Osteoblast (primary cell): ENCODE data around the gene LIF. TPM values are rescaled to one million over a fixed set of nuclear protein-coding genes. Genes with fewer than 3 reads are reported as not detected.

Experiments
- DNase-seq: peaks from one replicate; pipeline ENCODE4 v3.0.0; 2011; ENCODE audit warnings: low spot score, mixed read lengths; ENCODE audit not compliant: insufficient read length; ENCODE audit errors: missing footprints
- H2AFZ ChIP-seq: 2 replicates; pipeline ENCODE4 v1.6.0; 2011; ENCODE audit warnings: mild to moderate bottlenecking, low read length
- H3K27ac ChIP-seq: 2 replicates; pipeline ENCODE4 v1.5.1; 2011; ENCODE audit warnings: mild to moderate bottlenecking, low read depth, low read length, moderate library complexity
- H3K27me3 ChIP-seq: 2 replicates; pipeline ENCODE4 v1.6.0; 2012; ENCODE audit warnings: mild to moderate bottlenecking, control low read depth, inconsistent platforms, low read length, moderate library complexity; ENCODE audit not compliant: insufficient read depth
- H3K36me3 ChIP-seq: 2 replicates; pipeline ENCODE4 v1.5.1; 2011; ENCODE audit warnings: mild to moderate bottlenecking, low read length, control low read depth, moderate library complexity; ENCODE audit not compliant: insufficient read depth
- H3K4me1 ChIP-seq: 2 replicates; pipeline ENCODE4 v1.5.1; 2011; ENCODE audit warnings: mild to moderate bottlenecking, low read length, control low read depth, moderate library complexity; ENCODE audit not compliant: insufficient read depth
- H3K4me2 ChIP-seq: 2 replicates; pipeline ENCODE4 v1.6.0; 2011; ENCODE audit warnings: mild to moderate bottlenecking, low read length; ENCODE audit not compliant: insufficient read depth
- H3K4me3 ChIP-seq: fragments of 200-600 bp; sonication (generic); 3 replicates; pipeline ENCODE4 v1.5.1; 2012; ENCODE audit warnings: mild to moderate bottlenecking, low read length, inconsistent platforms; ENCODE audit not compliant: insufficient read depth
- H3K79me2 ChIP-seq: 2 replicates; pipeline ENCODE4 v1.6.0; 2012; ENCODE audit warnings: mild to moderate bottlenecking, low read length, control low read depth, inconsistent platforms; ENCODE audit not compliant: insufficient read depth
- H3K9me3 ChIP-seq: 2 replicates; pipeline ENCODE4 v1.5.1; 2011; ENCODE audit warnings: low read depth, low read length, control low read depth
- H4K20me1 ChIP-seq: 2 replicates; pipeline ENCODE4 v1.6.0; 2012; ENCODE audit warnings: mild to moderate bottlenecking, low read length, control low read depth; ENCODE audit not compliant: insufficient read depth
- total RNA-seq: library from RNA; depleted of rRNA; stranded (reverse); fragments of >200 nt; gene quantifications from 2 replicates; pipeline ENCODE4 v1.2.3, GENCODE V29; 2012
- TF ChIP-seq, protein P1 (sequence below): IDR thresholded peaks from 2 replicates; pipeline ENCODE4 v1.5.1; 2011; ENCODE audit warnings: mild to moderate bottlenecking, low read depth, low read length, moderate library complexity; ENCODE audit errors: extremely low read depth

The LIF gene
- total RNA-seq, 1 donor, result 3.3 TPM

DNA sequence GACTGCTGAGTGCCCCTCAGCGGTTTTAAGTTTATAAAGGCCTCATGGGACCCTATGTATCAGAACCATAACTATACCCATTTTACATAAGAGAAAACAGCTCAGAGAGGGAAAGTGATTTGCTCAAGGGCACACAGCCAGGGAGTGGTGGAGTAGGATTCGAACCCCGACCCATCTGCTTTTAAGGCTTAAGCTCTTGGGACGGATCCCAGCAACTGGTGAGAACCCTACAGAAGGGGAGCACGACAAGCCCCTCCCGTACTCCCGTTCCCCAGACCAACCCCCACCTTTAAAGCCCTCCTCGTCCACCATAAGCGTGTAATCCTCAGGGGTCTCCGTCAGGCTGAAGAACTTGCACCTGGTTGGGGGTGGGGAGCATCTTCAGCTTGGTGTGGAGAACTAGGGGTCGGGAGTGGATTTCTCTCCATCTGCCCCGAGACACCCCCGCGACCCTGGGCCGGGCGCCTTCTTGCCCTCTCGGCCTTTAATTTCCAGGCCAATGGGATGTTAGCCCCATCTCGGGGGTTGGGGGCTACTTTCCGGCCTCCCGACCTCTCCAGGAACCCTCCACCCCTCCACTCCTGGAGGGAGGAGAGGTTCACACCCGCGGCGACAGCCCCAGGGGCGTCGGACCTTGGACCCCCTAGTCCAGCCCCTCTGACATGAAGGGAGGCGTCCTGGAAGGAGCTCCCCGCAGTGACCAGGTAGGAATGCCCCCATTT lies 42.0 kb upstream of the LIF start:
- Histone ChIP-seq H3K27ac (peak overlapping the region; percentile 48), H3K9me3 (no peaks in the 10 kb centered on the region), H2AFZ (peak overlapping the region; percentile 5), H3K4me1 (peaks cover 27% of the 10 kb centered on the region), H3K36me3 (peaks cover 16% of the 10 kb centered on the region), H3K4me3 (peak overlapping the region; percentile 90), H3K79me2 (no peaks in the 10 kb centered on the region), H4K20me1 (peaks cover 16% of the 10 kb centered on the region), H3K27me3 (no peaks in the 10 kb centered on the region), H3K4me2 (peak overlapping the region; percentile 84)
- DNase-seq, result peak; percentile 45
- TF ChIP-seq, protein P1, sequence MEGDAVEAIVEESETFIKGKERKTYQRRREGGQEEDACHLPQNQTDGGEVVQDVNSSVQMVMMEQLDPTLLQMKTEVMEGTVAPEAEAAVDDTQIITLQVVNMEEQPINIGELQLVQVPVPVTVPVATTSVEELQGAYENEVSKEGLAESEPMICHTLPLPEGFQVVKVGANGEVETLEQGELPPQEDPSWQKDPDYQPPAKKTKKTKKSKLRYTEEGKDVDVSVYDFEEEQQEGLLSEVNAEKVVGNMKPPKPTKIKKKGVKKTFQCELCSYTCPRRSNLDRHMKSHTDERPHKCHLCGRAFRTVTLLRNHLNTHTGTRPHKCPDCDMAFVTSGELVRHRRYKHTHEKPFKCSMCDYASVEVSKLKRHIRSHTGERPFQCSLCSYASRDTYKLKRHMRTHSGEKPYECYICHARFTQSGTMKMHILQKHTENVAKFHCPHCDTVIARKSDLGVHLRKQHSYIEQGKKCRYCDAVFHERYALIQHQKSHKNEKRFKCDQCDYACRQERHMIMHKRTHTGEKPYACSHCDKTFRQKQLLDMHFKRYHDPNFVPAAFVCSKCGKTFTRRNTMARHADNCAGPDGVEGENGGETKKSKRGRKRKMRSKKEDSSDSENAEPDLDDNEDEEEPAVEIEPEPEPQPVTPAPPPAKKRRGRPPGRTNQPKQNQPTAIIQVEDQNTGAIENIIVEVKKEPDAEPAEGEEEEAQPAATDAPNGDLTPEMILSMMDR, result no peak

DNA sequence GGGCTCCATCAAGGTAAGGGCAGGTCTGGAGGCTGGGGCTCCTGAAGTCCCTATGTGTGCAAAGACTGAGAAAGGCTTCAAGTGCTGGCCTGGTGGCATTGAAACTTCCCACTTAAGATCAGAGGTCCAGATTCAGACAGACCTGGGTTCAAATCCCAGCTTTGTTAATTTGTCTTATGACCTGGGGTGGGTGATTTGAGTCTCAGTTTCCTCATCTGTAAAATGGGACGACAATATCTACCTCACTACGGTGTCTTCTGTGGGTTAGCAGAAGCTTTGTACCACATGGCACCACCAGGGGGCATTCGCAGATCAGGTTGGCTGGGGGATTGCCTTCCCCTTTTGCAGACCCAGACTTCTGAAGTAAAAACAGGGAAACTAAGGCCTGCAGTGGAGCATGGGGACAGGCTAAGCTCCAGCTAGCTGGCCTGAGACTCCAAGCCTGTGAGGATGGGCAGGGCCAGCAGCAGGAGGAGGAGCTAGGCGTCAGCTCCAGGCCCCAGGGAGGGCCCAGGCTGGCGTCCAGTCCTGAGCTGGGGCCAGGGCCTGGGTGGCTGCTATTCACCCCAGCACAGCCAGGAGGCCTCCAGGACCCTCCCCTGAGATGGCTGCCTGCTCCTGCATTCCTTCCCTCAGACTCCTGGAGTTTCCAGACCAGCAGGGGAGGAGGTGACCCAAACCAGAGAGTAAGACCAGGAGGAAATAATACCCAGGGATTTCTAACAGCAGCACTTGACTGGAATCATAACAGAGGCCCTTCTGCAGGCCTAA lies 41.3 kb upstream of the LIF start:
- Histone ChIP-seq H3K79me2 (no peaks in the 10 kb centered on the region), H3K9me3 (no peaks in the 10 kb centered on the region), H3K36me3 (peaks cover 9% of the 10 kb centered on the region), H2AFZ (no peak overlapping the region), H3K4me1 (peaks cover 27% of the 10 kb centered on the region), H3K4me2 (peak overlapping the region; percentile 84), H3K27me3 (no peaks in the 10 kb centered on the region), H3K27ac (peak overlapping the region; percentile 48), H4K20me1 (peaks cover 16% of the 10 kb centered on the region), H3K4me3 (peak overlapping the region; percentile 90)
- peak; percentile 99 for DNase-seq
- TF ChIP-seq, protein P1, result peak; percentile 76

DNA sequence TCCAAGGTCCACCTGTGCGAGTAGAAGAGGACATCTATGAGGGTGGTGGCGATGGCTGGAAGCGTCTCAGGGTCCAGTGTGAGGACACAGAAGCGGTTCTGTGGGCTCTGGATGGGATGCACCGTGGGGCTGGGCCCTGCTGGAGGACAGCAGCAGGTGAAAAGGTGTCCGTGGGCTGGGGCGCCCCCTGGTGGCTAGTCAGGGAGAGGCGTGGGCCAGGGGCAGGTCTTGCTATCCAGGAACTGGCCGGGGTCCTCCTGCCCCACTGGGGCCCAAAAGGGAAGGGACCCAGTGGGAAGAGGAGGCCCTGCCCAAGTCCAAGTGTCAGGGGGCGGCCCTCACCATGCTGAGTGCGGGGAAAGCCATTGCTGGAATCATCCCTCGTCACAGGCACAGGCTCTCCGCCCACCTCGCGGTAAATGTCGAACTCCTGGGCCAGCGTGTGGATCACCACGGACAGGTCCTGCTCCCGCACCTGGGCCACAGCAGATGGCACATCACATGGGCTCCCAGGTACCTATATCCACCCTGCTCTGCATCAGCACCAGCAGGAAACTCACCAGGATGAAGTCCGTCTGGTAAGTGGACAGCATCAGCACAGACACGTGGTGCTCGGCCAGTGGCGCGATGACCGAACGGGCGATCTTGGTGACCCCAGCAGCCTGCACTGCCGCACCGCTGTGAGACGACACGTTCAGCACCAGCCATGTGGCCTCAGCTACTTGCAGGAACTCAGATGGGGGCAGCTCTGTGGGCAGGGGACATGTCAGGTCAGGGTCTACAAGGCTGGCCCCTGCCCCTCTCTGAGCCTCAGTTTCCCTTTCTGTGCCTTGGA lies 40.5 kb upstream of the LIF start:
- no peak overlapping the region for H3K4me3 ChIP-seq
- no peak overlapping the region for H3K27ac ChIP-seq
- no peaks in the 10 kb centered on the region for H3K27me3 ChIP-seq
- H3K79me2 ChIP-seq, result no peaks in the 10 kb centered on the region
- H3K9me3 ChIP-seq, result no peaks in the 10 kb centered on the region
- H2AFZ ChIP-seq, result no peak overlapping the region
- no peak overlapping the region for H3K4me2 ChIP-seq
- H3K4me1 ChIP-seq, result peaks cover 27% of the 10 kb centered on the region
- TF ChIP-seq, protein P1, result peak; percentile 78
- H3K36me3 ChIP-seq, result peaks cover 1% of the 10 kb centered on the region
- H4K20me1 ChIP-seq, result peaks cover 16% of the 10 kb centered on the region
- DNase-seq, result peak; percentile 89
